ENCODE measurements around the gene RNGTT. TPM values are rescaled to one million over a fixed set of nuclear protein-coding genes. Genes with fewer than 3 reads are reported as not detected.
"Not testable (repeated sequence)": the region's sequence is repeated elsewhere in the genome, so short reads cannot be mapped to it uniquely, and the experiment has no call there.

The RNGTT gene
- total and polyA plus RNA-seq, 9 donors: 7.5 to 16.4 (median 10.5) TPM

DNA sequence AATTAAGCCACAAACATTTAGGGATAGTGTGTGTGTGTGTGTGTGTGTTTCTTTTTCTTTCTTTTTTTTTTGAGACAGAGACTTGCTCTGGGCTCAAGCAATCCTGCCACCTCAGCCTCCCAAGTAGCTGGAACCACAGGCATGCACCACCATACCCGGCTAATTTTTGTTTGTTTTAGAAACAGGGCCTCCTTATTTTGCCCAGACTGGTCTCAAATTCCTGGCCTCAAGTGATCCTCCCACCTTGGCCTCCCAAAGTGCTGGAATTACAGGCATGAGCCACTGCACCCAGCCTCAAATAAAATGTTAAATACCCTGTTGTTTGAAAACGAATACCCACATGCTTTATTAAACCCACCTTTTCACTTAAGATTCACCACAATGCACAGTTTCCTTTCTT lies 195.3 kb downstream of the RNGTT start:
- H3K27ac ChIP-seq (ENCODE audit: low read length); H3K36me3 ChIP-seq (ENCODE audit: control insufficient read depth, insufficient read depth, low read length); H3K27me3 ChIP-seq (ENCODE audit: control insufficient read depth, insufficient read depth, low read length); H3K4me1 ChIP-seq (ENCODE audit: control insufficient read depth, insufficient read depth, low read length); DNase-seq; H3K9me3 ChIP-seq (replicated peaks; ENCODE audit: control insufficient read depth, low read depth, low read length); H3K4me3 ChIP-seq (ENCODE audit: low read length): not testable (repeated sequence)
- WGBS (ENCODE audit: insufficient coverage): 91% methylated on average over 2 of the region's 2 CpGs

DNA sequence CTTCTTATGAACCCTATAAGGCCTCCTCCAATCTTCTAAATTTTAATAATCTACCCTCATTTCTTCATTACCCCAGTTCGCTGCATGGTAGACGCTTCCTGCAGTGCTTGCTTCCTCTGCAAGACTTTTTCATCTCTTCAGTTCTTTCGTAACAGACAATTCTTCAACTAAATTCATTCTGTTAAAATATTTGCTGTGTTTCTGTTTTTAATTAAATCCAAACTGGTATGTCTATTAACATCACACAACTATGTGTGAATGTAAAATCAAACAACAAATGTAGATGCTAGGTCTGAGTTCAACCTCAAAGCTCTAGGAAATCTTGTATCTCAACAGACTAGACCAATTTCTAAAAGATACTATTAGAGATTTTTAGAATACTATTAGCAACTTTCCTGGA lies 199.3 kb downstream of the RNGTT start:
- Histone ChIP-seq H3K4me3 (ENCODE audit: low read length) (no peak overlapping the region), H3K27ac (ENCODE audit: low read length) (no peak overlapping the region), H3K27me3 (ENCODE audit: control insufficient read depth, insufficient read depth, low read length) (no peaks in the 10 kb centered on the region), H3K36me3 (ENCODE audit: control insufficient read depth, insufficient read depth, low read length) (no peaks in the 10 kb centered on the region), H3K9me3 (replicated peaks; ENCODE audit: control insufficient read depth, low read depth, low read length) (no peaks in the 10 kb centered on the region), H3K4me1 (ENCODE audit: control insufficient read depth, insufficient read depth, low read length) (no peaks in the 10 kb centered on the region)
- no CpG with 5 or more reads among the region's 3 CpGs for WGBS (ENCODE audit: insufficient coverage)
- DNase-seq: no peak

DNA sequence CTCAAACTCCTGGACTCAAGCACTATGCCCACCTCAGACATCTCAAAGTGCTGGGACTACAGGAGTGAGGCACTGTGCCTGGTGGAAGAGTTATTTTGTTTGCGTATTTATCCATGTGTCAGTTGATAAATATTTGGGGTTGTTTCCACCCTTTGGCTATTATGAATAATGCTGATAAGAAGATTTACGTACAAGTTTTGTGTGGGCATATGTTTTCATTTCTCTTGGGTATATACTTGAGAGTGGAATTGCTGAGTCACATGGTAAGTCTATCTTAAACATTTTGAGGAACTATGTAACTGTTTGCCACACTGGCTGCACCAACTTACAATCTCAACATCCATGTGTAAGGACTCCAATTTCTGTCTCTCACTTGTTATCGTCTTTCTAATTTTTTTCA lies 200.3 kb downstream of the RNGTT start:
- Histone ChIP-seq H3K4me3 (ENCODE audit: low read length) (no peak overlapping the region), H3K27me3 (ENCODE audit: control insufficient read depth, insufficient read depth, low read length) (no peaks in the 10 kb centered on the region), H3K9me3 (replicated peaks; ENCODE audit: control insufficient read depth, low read depth, low read length) (no peaks in the 10 kb centered on the region), H3K27ac (ENCODE audit: low read length) (no peak overlapping the region), H3K4me1 (ENCODE audit: control insufficient read depth, insufficient read depth, low read length) (no peaks in the 10 kb centered on the region), H3K36me3 (ENCODE audit: control insufficient read depth, insufficient read depth, low read length) (no peaks in the 10 kb centered on the region)
- WGBS (ENCODE audit: insufficient coverage): no CpG with 5 or more reads among the region's 3 CpGs
- no peak for DNase-seq

DNA sequence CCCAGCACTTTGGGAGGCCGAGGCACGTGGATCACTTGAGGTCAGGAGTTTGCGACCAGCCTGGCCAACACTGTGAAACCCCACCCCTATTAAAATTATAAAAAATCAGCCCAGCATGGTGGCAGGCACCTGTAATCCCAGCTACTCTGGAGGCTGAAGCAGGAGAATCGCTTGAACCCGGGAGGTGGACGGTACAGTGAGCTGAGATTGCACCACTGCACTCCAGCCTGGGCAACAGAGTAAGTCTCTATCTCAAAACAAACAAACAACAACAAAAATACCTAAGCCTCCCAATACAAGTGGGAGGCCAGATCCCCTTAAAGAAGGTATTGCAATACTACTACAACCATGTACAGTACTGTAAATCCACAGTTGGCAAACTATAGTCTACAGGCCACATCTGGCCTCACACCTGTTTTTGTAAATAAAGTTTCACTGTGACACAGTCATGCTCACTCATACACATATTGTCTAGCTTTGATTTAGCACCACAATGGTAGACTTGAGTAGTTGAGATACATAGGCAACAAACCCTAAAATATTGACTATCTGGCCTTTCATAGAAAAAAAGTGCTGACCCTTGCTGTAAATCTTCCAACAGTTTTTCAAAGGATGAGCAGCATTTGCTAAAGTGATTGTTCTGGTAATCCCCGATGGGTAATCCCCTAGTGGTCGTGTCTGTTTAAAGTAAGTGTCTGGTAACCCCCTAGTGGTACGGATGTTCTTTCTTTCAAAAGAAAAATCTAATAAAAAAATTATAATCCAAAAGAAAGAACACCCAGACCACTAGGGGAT lies 202.0 kb downstream of the RNGTT start:
- no peak overlapping the region for H3K4me3 ChIP-seq (ENCODE audit: low read length)
- H3K27me3 ChIP-seq (ENCODE audit: control insufficient read depth, insufficient read depth, low read length): no peaks in the 10 kb centered on the region
- 88% methylated on average over 3 of the region's 9 CpGs for WGBS (ENCODE audit: insufficient coverage)
- no peak overlapping the region for H3K27ac ChIP-seq (ENCODE audit: low read length)
- no peaks in the 10 kb centered on the region for H3K4me1 ChIP-seq (ENCODE audit: control insufficient read depth, insufficient read depth, low read length)
- no peak for DNase-seq
- no peaks in the 10 kb centered on the region for H3K9me3 ChIP-seq (replicated peaks; ENCODE audit: control insufficient read depth, low read depth, low read length)
- no peaks in the 10 kb centered on the region for H3K36me3 ChIP-seq (ENCODE audit: control insufficient read depth, insufficient read depth, low read length)

DNA sequence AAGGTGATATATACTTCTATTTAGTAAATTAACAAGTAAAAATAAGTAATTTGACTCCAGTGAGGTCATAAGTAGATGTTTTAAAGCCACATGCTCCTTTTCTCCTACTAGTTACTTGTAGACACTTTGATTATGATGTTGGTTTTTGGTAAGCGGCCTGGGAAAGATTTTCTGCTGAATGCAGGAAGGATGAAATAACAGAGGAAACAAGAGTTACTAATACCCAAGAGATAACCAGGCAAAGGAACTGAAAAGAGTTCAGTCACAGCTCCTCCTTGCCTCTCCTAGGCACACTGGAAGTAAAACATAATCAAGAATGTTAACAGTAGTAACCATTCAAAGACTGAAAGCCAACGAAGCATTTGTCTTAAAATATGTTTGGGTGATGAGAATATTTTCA lies 203.3 kb downstream of the RNGTT start:
- Histone ChIP-seq H3K27ac (ENCODE audit: low read length) (no peak overlapping the region), H3K4me1 (ENCODE audit: control insufficient read depth, insufficient read depth, low read length) (no peaks in the 10 kb centered on the region), H3K36me3 (ENCODE audit: control insufficient read depth, insufficient read depth, low read length) (no peaks in the 10 kb centered on the region), H3K27me3 (ENCODE audit: control insufficient read depth, insufficient read depth, low read length) (no peaks in the 10 kb centered on the region), H3K4me3 (ENCODE audit: low read length) (no peak overlapping the region), H3K9me3 (replicated peaks; ENCODE audit: control insufficient read depth, low read depth, low read length) (no peaks in the 10 kb centered on the region)
- no CpG with 5 or more reads among the region's 2 CpGs for WGBS (ENCODE audit: insufficient coverage)
- DNase-seq: no peak

DNA sequence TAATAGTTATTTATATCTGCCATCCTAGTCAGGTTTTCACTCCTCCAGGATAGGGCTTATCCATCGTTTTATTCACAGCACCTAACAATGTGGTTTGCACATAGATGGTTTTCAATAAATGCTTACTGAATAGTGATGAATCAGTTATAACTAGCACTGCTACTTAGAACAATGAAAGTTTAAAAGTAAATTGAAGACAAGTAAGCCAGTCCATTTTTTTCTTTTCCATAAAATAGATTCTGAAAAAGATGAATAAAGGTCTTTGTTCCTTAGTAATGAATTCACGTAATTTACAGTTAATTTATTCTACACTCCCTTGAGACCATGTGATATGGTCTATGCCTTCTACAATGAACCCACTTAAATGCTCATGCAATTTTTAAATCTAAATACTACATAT lies 212.5 kb downstream of the RNGTT start:
- no peak overlapping the region for H3K4me3 ChIP-seq (ENCODE audit: low read length)
- H3K27ac ChIP-seq (ENCODE audit: low read length): no peak overlapping the region
- no peaks in the 10 kb centered on the region for H3K9me3 ChIP-seq (replicated peaks; ENCODE audit: control insufficient read depth, low read depth, low read length)
- H3K4me1 ChIP-seq (ENCODE audit: control insufficient read depth, insufficient read depth, low read length): no peaks in the 10 kb centered on the region
- no peaks in the 10 kb centered on the region for H3K36me3 ChIP-seq (ENCODE audit: control insufficient read depth, insufficient read depth, low read length)
- no peak for DNase-seq
- no peaks in the 10 kb centered on the region for H3K27me3 ChIP-seq (ENCODE audit: control insufficient read depth, insufficient read depth, low read length)
- WGBS (ENCODE audit: insufficient coverage): no CpG with 5 or more reads among the region's 2 CpGs

DNA sequence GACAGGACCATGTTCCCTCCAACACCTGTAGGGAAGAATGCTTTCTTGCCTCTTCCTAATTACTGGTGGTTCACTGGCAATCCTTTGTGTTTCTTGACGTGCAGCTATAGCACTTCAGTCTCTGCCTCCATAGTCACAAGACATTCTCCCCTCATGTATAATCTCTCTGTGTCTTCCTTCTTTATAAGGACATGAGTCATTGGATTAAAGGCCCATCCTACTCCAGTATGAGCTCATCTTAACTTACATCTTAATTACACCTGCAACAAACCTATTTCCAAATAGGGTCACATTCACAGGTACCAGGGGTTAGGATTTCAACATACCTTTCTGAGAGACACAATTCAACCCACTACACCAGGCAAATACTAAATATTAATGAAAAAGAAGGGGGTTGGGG lies 213.6 kb downstream of the RNGTT start:
- no peaks in the 10 kb centered on the region for H3K9me3 ChIP-seq (replicated peaks; ENCODE audit: control insufficient read depth, low read depth, low read length)
- H3K27ac ChIP-seq (ENCODE audit: low read length): no peak overlapping the region
- H3K4me1 ChIP-seq (ENCODE audit: control insufficient read depth, insufficient read depth, low read length): no peaks in the 10 kb centered on the region
- H3K4me3 ChIP-seq (ENCODE audit: low read length): no peak overlapping the region
- H3K27me3 ChIP-seq (ENCODE audit: control insufficient read depth, insufficient read depth, low read length): no peaks in the 10 kb centered on the region
- 100% methylated on average over 1 of the region's 1 CpG for WGBS (ENCODE audit: insufficient coverage)
- H3K36me3 ChIP-seq (ENCODE audit: control insufficient read depth, insufficient read depth, low read length): no peaks in the 10 kb centered on the region
- no peak for DNase-seq

DNA sequence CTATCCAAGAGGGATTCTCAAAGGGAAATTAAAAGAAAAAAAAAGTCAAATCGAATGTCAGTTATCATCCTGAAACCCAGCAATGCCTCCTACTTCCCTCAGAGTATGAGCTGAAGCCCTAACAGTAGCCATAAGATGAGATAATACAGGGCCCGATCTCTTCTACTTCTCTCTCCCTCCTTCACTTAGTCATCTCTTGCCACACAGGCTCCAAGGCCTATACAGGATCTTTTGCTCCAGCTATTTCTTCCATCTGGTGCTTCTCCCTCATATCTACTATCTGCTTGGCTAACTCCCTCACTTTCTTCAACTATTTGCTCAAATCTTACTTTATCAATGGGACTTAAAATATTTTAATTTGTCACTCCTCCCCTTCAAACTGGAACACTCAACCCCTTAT lies 215.3 kb downstream of the RNGTT start:
- no peaks in the 10 kb centered on the region for H3K9me3 ChIP-seq (replicated peaks; ENCODE audit: control insufficient read depth, low read depth, low read length)
- no peak overlapping the region for H3K27ac ChIP-seq (ENCODE audit: low read length)
- no peaks in the 10 kb centered on the region for H3K27me3 ChIP-seq (ENCODE audit: control insufficient read depth, insufficient read depth, low read length)
- no peak for DNase-seq
- H3K4me1 ChIP-seq (ENCODE audit: control insufficient read depth, insufficient read depth, low read length): no peaks in the 10 kb centered on the region
- WGBS (ENCODE audit: insufficient coverage): 100% methylated on average over 1 of the region's 2 CpGs
- H3K4me3 ChIP-seq (ENCODE audit: low read length): no peak overlapping the region
- no peaks in the 10 kb centered on the region for H3K36me3 ChIP-seq (ENCODE audit: control insufficient read depth, insufficient read depth, low read length)

DNA sequence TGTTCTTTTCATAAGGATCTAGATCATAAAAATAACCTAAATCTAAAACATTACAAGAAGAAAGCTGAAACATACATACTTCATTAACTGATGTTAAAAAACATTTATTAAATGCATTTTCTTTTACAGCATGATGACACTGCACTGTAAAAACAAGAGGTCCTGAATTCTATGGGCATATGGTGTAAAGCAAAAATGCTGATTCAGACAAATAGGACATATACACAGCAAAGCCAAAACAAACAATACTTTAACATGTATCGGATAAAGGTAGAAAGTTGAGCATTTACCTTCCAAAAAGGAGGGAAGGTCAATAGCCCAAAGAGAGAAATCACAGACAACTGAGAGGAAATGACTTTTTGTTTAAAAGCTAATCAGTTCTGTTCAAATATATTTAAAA lies 221.5 kb downstream of the RNGTT start:
- WGBS (ENCODE audit: insufficient coverage): no CpG with 5 or more reads among the region's 1 CpG
- Histone ChIP-seq H3K36me3 (ENCODE audit: control insufficient read depth, insufficient read depth, low read length) (peaks cover 3% of the 10 kb centered on the region), H3K4me1 (ENCODE audit: control insufficient read depth, insufficient read depth, low read length) (no peaks in the 10 kb centered on the region), H3K27ac (ENCODE audit: low read length) (no peak overlapping the region), H3K27me3 (ENCODE audit: control insufficient read depth, insufficient read depth, low read length) (no peaks in the 10 kb centered on the region), H3K9me3 (replicated peaks; ENCODE audit: control insufficient read depth, low read depth, low read length) (peaks cover 2% of the 10 kb centered on the region), H3K4me3 (ENCODE audit: low read length) (no peak overlapping the region)
- no peak for DNase-seq

DNA sequence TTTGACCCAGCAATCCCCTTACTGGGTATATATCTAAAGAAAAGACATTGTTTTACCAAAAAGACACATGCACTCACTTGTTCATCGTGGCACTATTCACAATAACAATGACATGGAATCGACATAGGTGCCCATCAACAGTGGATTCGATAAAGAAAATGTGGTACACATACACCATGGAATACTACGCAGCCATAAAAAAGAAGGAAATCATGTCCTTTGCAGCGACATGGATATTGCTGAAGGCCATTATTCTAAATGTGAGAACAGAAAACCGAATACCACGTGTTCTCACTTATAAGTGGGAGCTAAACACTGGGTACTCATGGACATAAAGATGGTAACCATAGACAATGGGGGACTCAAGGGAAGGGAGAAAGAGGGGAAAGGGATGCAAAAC lies 222.3 kb downstream of the RNGTT start:
- Histone ChIP-seq H3K27ac (ENCODE audit: low read length) (no peak overlapping the region), H3K4me1 (ENCODE audit: control insufficient read depth, insufficient read depth, low read length) (no peaks in the 10 kb centered on the region), H3K36me3 (ENCODE audit: control insufficient read depth, insufficient read depth, low read length) (peaks cover 3% of the 10 kb centered on the region), H3K4me3 (ENCODE audit: low read length) (no peak overlapping the region), H3K9me3 (replicated peaks; ENCODE audit: control insufficient read depth, low read depth, low read length) (peaks cover 2% of the 10 kb centered on the region), H3K27me3 (ENCODE audit: control insufficient read depth, insufficient read depth, low read length) (no peaks in the 10 kb centered on the region)
- no peak for DNase-seq
- 100% methylated on average over 4 of the region's 7 CpGs for WGBS (ENCODE audit: insufficient coverage)

DNA sequence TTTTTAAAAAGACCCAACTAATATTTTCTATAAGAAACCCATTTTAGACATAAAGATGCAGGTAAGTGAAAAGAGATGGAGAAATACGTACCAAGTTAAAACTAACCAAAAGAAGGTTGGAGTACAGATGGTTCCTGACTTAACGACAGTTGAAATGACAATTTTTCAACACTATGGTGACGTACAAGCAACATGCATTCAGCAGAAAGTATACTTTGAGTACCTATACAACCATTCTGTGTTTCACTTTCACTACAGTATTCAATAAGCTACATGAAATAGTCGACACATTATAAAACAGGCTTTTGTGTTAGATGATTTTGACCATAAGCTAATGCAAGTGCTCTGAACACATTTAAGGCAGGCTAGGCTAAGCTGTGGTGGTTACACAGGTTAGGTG lies 228.9 kb downstream of the RNGTT start:
- WGBS (ENCODE audit: insufficient coverage): 94% methylated on average over 2 of the region's 4 CpGs
- no peak overlapping the region for H3K27ac ChIP-seq (ENCODE audit: low read length)
- H3K36me3 ChIP-seq (ENCODE audit: control insufficient read depth, insufficient read depth, low read length): peaks cover 3% of the 10 kb centered on the region
- no peaks in the 10 kb centered on the region for H3K9me3 ChIP-seq (replicated peaks; ENCODE audit: control insufficient read depth, low read depth, low read length)
- H3K27me3 ChIP-seq (ENCODE audit: control insufficient read depth, insufficient read depth, low read length): no peaks in the 10 kb centered on the region
- no peaks in the 10 kb centered on the region for H3K4me1 ChIP-seq (ENCODE audit: control insufficient read depth, insufficient read depth, low read length)
- H3K4me3 ChIP-seq (ENCODE audit: low read length): no peak overlapping the region
- no peak for DNase-seq

Measured in muscle of leg (tissue), 11 donors.